HCT116 (cell line): ENCODE results near the gene EPB41L4A. TPM values are rescaled to one million over a fixed set of nuclear protein-coding genes. Genes with fewer than 3 reads are reported as not detected.

Source experiments
- ATAC-seq: fragments of 200-7000 bp; cut with Tn5 transposase; 2 replicates; pipeline ENCODE4 v1.9.1; 2020; ENCODE audit warnings: mild to moderate bottlenecking, moderate library complexity
- BruUV-seq: library from RNA; stranded (reverse); fragments of 400-500 nt; replicated peaks from 2 replicates; lab custom pipeline; 2021; lab: Mats Ljungman, UMichigan
- CTCF ChIA-PET: fragments of 300-600 bp; sonication (Branson Sonifier 250); formaldehyde crosslinking; loops from one replicate; lab custom pipeline; 2021; ENCODE audit warnings: antibody characterized with exemption; lab: Charles Lee
- POLR2A ChIA-PET: fragments of 300-600, 350-600 bp; sonication (Branson Sonifier 250); formaldehyde crosslinking; loops from one replicate; lab custom pipeline; 2021; ENCODE audit warnings: antibody characterized with exemption; lab: Charles Lee
- RAD21 ChIA-PET, 2 experiments: fragments of 300-600 bp; sonication (Branson Sonifier 250); formaldehyde crosslinking; loops; one replicate each; lab custom pipeline; 2023; ENCODE audit warnings: low total read pairs in 2 of 2; ENCODE audit not compliant: uncharacterized antibody in 2 of 2, unreplicated experiment in 2 of 2, low non-redundant PET in 1 of 2; lab: Charles Lee
- DNase-seq: peaks from one replicate; pipeline ENCODE4 v3.0.0-alpha.2; 2010; ENCODE audit warnings: low read depth, low spot score
- H2AFZ ChIP-seq: fragments of 200-600 bp; shearing (Covaris generic), sonication (generic); 2 replicates; pipeline ENCODE4 v1.6.1; 2017; ENCODE audit warnings: low read depth, mixed run types, mixed read lengths, antibody characterized with exemption, low read length; ENCODE audit not compliant: poor library complexity, severe bottlenecking
- H3K27ac ChIP-seq: 2 replicates; pipeline ENCODE4 v1.5.1; 2012; ENCODE audit warnings: low read depth, low read length
- H3K27me3 ChIP-seq: fragments of 200-600 bp; sonication (generic); 2 replicates; pipeline ENCODE4 v1.6.1; 2016; ENCODE audit warnings: mixed run types, low read length, mixed read lengths; ENCODE audit not compliant: insufficient read depth
- H3K36me3 ChIP-seq, 2 experiments: fragments of 200-500 bp in 1 of 2; fragments of 200-600 bp in 1 of 2; sonication (Bioruptor generic) in 1 of 2; sonication (generic) in 1 of 2; 2 replicates each; pipeline versions ENCODE4 v1.5.1 to v1.6.1; 2014 to 2016; ENCODE audit warnings: low read length in 2 of 2, inconsistent platforms in 1 of 2, mixed read lengths in 1 of 2, mixed run types in 1 of 2; ENCODE audit not compliant: insufficient read depth in 2 of 2, control insufficient read depth in 1 of 2
- H3K4me1 ChIP-seq, 2 experiments: fragments of 200-600 bp in 1 of 2; sonication (generic) in 1 of 2; 2 replicates each; pipeline versions ENCODE4 v1.5.1 to v1.6.1; 2012 to 2017; ENCODE audit warnings: low read length in 2 of 2, inconsistent platforms in 1 of 2, mild to moderate bottlenecking in 1 of 2, mixed read lengths in 1 of 2, mixed run types in 1 of 2, moderate library complexity in 1 of 2; ENCODE audit not compliant: insufficient read depth in 2 of 2, control insufficient read depth in 1 of 2
- H3K4me2 ChIP-seq: fragments of 200-600 bp; sonication (generic); 2 replicates; pipeline ENCODE4 v1.6.1; 2017; ENCODE audit warnings: mixed run types, low read length, mixed read lengths
- H3K4me3 ChIP-seq, 2 experiments: fragments of 200-600 bp in 1 of 2; sonication (generic) in 1 of 2; replicated peaks in 1 of 2; 2 replicates each; pipeline ENCODE4 v1.5.1; 2011 to 2016; ENCODE audit warnings: low read length in 2 of 2, control low read depth in 1 of 2, low read depth in 1 of 2, mild to moderate bottlenecking in 1 of 2, mixed read lengths in 1 of 2, mixed run types in 1 of 2
- H3K79me2 ChIP-seq: fragments of 200-600 bp; sonication (generic); 2 replicates; pipeline ENCODE4 v1.6.1; 2017; ENCODE audit warnings: mild to moderate bottlenecking, mixed run types, low read length, moderate library complexity, mixed read lengths; ENCODE audit not compliant: insufficient read depth
- H3K9ac ChIP-seq: fragments of 200-600 bp; sonication (generic); 2 replicates; pipeline ENCODE4 v1.6.1; 2016; ENCODE audit warnings: low read length, mixed read lengths
- H3K9me2 ChIP-seq: fragments of 200-600 bp; sonication (generic), shearing (Covaris generic); 2 replicates; pipeline ENCODE4 v1.6.1; 2017; ENCODE audit warnings: mixed run types, mild to moderate bottlenecking, moderate library complexity; ENCODE audit not compliant: insufficient read depth
- H3K9me3 ChIP-seq, 2 experiments: fragments of 200-500 bp in 1 of 2; fragments of 200-600 bp in 1 of 2; sonication (Bioruptor generic) in 1 of 2; sonication (generic) in 1 of 2; 2 replicates each; pipeline ENCODE4 v1.6.1; 2014 to 2017; ENCODE audit warnings: low read length in 2 of 2, mixed read lengths in 2 of 2, inconsistent platforms in 1 of 2, low read depth in 1 of 2, mild to moderate bottlenecking in 1 of 2, mixed run types in 1 of 2, moderate library complexity in 1 of 2; ENCODE audit not compliant: control insufficient read depth in 1 of 2, insufficient read depth in 1 of 2
- H4K20me1 ChIP-seq: fragments of 200-600 bp; sonication (generic), shearing (Covaris generic); 2 replicates; pipeline ENCODE4 v1.6.1; 2017; ENCODE audit warnings: mixed run types, mild to moderate bottlenecking, moderate library complexity; ENCODE audit not compliant: insufficient read depth
- EGR1 ChIP-seq: IDR thresholded peaks from 2 replicates; pipeline ENCODE4 v1.6.1; 2012; ENCODE audit warnings: low read depth
- ELF1 ChIP-seq: IDR thresholded peaks from 2 replicates; pipeline ENCODE4 v1.6.1; 2012; ENCODE audit warnings: low read depth, borderline replicate concordance
- FOSL1 ChIP-seq: IDR thresholded peaks from 2 replicates; pipeline ENCODE4 v1.6.1; 2012; ENCODE audit warnings: low read depth
- POLR2AphosphoS5 ChIP-seq: IDR thresholded peaks from 2 replicates; pipeline ENCODE4 v1.6.1; 2011; ENCODE audit warnings: mild to moderate bottlenecking, low read depth, low read length, moderate library complexity
- TCF7L2 ChIP-seq: IDR thresholded peaks from 2 replicates; pipeline ENCODE4 v1.7.0; 2011; ENCODE audit warnings: borderline replicate concordance, inconsistent platforms; ENCODE audit not compliant: insufficient read depth, insufficient read length; ENCODE audit errors: extremely low read depth
- YY1 ChIP-seq: IDR thresholded peaks from 2 replicates; pipeline ENCODE4 v1.6.1; 2011; ENCODE audit warnings: low read length, low read depth, moderate library complexity, mild to moderate bottlenecking; ENCODE audit not compliant: insufficient replicate concordance; ENCODE audit errors: extremely low read depth
- ZFX ChIP-seq: fragments of 450-650 bp; IDR thresholded peaks from 2 replicates; pipeline ENCODE4 v1.6.1; 2017
- ZNF274 ChIP-seq: fragments of 200-500 bp; sonication (Bioruptor generic); IDR thresholded peaks from 2 replicates; pipeline ENCODE4 v1.6.1; 2014; ENCODE audit warnings: mild to moderate bottlenecking, low read depth, low read length, inconsistent platforms
- intact Hi-C: fragments of 100-400 bp; cut with micrococcal nuclease; formaldehyde crosslinking; loops from 2 replicates; pipeline ENCODE4 v1.10.0; 2022
- total RNA-seq: library from RNA; stranded (reverse); gene quantifications from one replicate; pipeline ENCODE4 v1.2.1, GENCODE V29; 2021; ENCODE audit not compliant: unreplicated experiment
- TF ChIP-seq, protein P1 (sequence below): IDR thresholded peaks from 2 replicates; pipeline ENCODE4 v1.6.1; 2012; ENCODE audit warnings: low read depth
- TF ChIP-seq, protein P2 (sequence below): IDR thresholded peaks from 2 replicates; pipeline ENCODE4 v1.6.1; 2011; ENCODE audit warnings: mild to moderate bottlenecking, low read length, moderate library complexity; ENCODE audit not compliant: insufficient replicate concordance; ENCODE audit errors: extremely low read depth
- TF ChIP-seq, protein P3 (sequence below): IDR thresholded peaks from 2 replicates; pipeline ENCODE4 v1.6.1; 2012

Gene EPB41L4A
- total RNA-seq, 1 experiment from 2014 or later: 2.8 TPM

DNA sequence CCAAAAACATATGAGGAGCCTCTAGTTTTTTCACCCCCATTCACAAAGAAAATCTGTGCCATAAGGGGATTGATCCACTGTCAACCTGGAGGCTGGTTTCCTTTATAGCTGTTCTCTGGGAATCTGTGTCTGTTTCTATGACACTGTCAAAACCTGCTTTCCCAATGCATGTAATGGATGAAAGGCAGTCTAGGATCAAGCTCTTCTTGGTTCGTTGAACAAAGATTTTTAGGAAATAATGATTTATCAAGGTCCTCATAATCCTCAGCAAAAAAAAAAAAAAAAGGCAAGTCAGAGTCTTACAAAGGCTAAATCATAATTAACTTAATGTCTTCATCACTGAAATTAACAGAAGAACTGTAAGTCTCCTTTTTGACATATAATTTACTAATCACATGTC, 16.0 kb downstream of the EPB41L4A start (continued):
- TF ChIP-seq, protein P1, sequence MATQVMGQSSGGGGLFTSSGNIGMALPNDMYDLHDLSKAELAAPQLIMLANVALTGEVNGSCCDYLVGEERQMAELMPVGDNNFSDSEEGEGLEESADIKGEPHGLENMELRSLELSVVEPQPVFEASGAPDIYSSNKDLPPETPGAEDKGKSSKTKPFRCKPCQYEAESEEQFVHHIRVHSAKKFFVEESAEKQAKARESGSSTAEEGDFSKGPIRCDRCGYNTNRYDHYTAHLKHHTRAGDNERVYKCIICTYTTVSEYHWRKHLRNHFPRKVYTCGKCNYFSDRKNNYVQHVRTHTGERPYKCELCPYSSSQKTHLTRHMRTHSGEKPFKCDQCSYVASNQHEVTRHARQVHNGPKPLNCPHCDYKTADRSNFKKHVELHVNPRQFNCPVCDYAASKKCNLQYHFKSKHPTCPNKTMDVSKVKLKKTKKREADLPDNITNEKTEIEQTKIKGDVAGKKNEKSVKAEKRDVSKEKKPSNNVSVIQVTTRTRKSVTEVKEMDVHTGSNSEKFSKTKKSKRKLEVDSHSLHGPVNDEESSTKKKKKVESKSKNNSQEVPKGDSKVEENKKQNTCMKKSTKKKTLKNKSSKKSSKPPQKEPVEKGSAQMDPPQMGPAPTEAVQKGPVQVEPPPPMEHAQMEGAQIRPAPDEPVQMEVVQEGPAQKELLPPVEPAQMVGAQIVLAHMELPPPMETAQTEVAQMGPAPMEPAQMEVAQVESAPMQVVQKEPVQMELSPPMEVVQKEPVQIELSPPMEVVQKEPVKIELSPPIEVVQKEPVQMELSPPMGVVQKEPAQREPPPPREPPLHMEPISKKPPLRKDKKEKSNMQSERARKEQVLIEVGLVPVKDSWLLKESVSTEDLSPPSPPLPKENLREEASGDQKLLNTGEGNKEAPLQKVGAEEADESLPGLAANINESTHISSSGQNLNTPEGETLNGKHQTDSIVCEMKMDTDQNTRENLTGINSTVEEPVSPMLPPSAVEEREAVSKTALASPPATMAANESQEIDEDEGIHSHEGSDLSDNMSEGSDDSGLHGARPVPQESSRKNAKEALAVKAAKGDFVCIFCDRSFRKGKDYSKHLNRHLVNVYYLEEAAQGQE: no peak
- TF ChIP-seq, all 23 proteins: peak for 0

DNA sequence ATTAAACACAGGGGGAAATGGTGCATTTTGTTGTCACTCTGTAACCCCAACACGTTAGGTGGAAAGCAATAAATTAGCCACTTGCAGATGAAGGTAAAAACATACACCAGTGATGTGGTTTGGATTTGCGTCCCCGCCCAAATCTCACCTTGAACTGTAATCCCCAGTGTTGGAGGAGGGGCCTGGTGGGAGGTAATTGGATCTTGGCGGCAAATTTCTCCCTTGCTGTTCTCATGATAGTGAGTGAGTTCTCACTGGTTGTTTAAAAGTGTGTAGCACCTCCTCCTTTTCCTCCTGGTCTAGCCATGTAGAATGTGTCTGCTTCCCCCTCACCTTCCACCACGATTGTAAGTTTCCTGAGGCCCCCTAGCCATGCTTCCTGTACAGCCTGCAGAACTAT, 17.2 kb downstream of the EPB41L4A start:
- H3K27me3 ChIP-seq: no peaks in the 10 kb centered on the region
- CTCF ChIA-PET: no interaction called here
- H2AFZ ChIP-seq: no peak overlapping the region
- H3K27ac ChIP-seq: no peak overlapping the region
- no peaks in the 10 kb centered on the region for H3K79me2 ChIP-seq
- no peak for ATAC-seq
- no peaks in the 10 kb centered on the region for H3K9me3 ChIP-seq
- H3K4me1 ChIP-seq: no peaks in the 10 kb centered on the region
- H3K4me3 ChIP-seq: no peak overlapping the region
- H3K9me2 ChIP-seq: no peaks in the 10 kb centered on the region
- POLR2A ChIA-PET: no interaction called here
- intact Hi-C loops: no loop called here
- DNase-seq: no peak
- BruUV-seq: no TSS peak
- H3K4me2 ChIP-seq: no peak overlapping the region
- no peaks in the 10 kb centered on the region for H3K36me3 ChIP-seq
- RAD21 ChIA-PET: no interaction called here
- no peaks in the 10 kb centered on the region for H4K20me1 ChIP-seq
- no peak overlapping the region for H3K9ac ChIP-seq
- TF ChIP-seq EGR1 (no peak), FOSL1 (no peak), ZNF274 (no peak), ZFX (no peak), TCF7L2 (no peak), YY1 (no peak), ELF1 (no peak), POLR2AphosphoS5 (no peak)
- TF ChIP-seq, protein P2, sequence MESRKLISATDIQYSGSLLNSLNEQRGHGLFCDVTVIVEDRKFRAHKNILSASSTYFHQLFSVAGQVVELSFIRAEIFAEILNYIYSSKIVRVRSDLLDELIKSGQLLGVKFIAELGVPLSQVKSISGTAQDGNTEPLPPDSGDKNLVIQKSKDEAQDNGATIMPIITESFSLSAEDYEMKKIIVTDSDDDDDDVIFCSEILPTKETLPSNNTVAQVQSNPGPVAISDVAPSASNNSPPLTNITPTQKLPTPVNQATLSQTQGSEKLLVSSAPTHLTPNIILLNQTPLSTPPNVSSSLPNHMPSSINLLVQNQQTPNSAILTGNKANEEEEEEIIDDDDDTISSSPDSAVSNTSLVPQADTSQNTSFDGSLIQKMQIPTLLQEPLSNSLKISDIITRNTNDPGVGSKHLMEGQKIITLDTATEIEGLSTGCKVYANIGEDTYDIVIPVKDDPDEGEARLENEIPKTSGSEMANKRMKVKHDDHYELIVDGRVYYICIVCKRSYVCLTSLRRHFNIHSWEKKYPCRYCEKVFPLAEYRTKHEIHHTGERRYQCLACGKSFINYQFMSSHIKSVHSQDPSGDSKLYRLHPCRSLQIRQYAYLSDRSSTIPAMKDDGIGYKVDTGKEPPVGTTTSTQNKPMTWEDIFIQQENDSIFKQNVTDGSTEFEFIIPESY: no peak
- TF ChIP-seq, protein P3, sequence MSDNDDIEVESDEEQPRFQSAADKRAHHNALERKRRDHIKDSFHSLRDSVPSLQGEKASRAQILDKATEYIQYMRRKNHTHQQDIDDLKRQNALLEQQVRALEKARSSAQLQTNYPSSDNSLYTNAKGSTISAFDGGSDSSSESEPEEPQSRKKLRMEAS: no peak
- TF ChIP-seq, all 23 proteins: peak for 0
